ENCODE measurements around the gene ACVR1B. TPM values are rescaled to one million over a fixed set of nuclear protein-coding genes. Genes with fewer than 3 reads are reported as not detected.

Gene ACVR1B
- total and polyA plus RNA-seq, 5 donors from 2014 or later = 0.47 to 6.5 (median 1.2) TPM

DNA sequence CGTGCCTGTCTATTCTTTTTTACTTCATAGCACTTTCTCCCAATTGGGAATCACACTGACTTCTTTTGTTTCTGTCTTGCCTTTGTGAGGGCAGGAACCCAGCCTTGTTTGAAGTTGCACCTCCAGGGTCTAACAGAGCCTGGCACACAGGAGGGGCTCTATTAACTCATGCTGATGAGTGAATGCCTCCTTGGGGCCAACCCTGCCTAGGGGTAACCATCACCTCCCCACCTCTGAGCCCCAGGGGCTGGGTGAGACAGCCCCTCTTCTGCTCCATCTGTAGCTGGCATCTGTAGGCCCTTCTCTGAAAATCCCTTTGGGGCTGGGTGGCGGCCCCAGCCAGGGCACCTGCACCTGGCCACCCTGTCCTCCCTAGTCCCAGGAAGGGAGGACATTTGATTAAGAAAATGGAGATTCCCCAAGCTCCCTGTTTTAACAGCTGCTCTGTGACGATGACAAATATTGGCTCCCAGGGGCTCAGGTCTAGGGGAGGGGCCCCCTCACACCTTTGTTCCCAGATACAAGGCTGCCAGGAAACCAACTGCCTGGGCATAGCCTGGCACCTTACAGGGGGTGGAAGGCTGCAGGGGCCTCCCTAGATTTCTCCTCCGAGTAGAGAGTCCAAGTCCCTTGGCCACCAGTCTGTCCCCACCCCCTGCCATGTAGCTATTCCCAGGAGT, 67.1 kb downstream of the ACVR1B start:
- Mint-ChIP-seq H3K4me1 (peaks cover 0 to 19% (median 6%) of the 10 kb centered on the region in 4 donors), H3K27ac (no peak overlapping the region), H3K9me3 (no peaks in the 10 kb centered on the region), H3K27me3 (peaks cover 10% of the 10 kb centered on the region), H3K4me3 (peak overlapping the region in 2 of 4 donors; percentile 21 to 51), H3K36me3 (peaks cover 5% of the 10 kb centered on the region)
- no peak for ATAC-seq (ENCODE audit: low read depth in 2 of 2)
- H3K4me3 ChIP-seq (ENCODE audit: low read depth, low read length) = no peak overlapping the region
- no peaks in the 10 kb centered on the region for H3K36me3 ChIP-seq (ENCODE audit: control insufficient read depth, insufficient read depth, low read length)
- no peak overlapping the region for H3K27ac ChIP-seq (ENCODE audit: insufficient read depth, low read length, poor library complexity, severe bottlenecking)
- H3K9me3 ChIP-seq (ENCODE audit: control insufficient read depth in 2 of 2, low read length in 2 of 2) = no peaks in the 10 kb centered on the region
- DNase-seq = no peak
- no peaks in the 10 kb centered on the region for H3K27me3 ChIP-seq (ENCODE audit: control insufficient read depth, insufficient read depth, low read length)
- peaks cover 11% of the 10 kb centered on the region for H3K4me1 ChIP-seq (ENCODE audit: control insufficient read depth, insufficient read depth, low read length, poor library complexity, severe bottlenecking)

DNA sequence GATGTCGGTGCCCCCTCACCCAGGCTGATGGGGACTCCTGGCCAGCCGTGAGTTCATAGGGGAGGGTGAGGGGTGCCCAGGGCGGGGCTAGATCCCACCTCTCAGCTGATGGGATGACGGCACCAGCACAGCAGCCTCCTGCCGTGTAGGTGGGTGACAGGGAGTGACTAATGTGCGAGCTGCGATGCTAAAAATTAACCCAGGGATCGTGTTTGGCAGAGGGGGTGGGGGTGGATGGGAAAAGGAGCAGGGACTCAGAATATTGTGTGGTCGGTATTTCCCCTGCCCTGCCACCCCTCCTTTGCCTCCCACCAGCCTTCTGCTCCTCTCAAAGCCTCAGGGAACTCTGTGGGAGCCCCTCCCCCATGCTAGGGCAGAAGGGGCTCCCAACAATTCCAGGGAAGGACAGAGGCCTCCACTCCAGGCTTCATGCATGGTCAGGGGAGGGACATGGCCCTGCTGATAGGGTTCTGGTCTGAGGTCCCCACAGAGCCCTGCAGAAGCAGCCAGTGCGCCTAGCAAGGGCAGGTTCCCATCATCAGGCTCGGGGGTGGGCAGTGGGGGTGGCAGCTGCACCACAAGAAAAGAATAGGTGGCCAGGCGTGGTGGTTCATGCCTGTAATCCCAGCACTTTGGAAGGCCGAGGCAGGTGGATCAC, 67.7 kb downstream of the ACVR1B start:
- Histone ChIP-seq H3K27ac (ENCODE audit: insufficient read depth, low read length, poor library complexity, severe bottlenecking) (no peak overlapping the region), H3K4me3 (ENCODE audit: low read depth, low read length) (no peak overlapping the region), H3K27me3 (ENCODE audit: control insufficient read depth, insufficient read depth, low read length) (no peaks in the 10 kb centered on the region), H3K36me3 (ENCODE audit: control insufficient read depth, insufficient read depth, low read length) (no peaks in the 10 kb centered on the region), H3K4me1 (ENCODE audit: control insufficient read depth, insufficient read depth, low read length, poor library complexity, severe bottlenecking) (peaks cover 18% of the 10 kb centered on the region), H3K9me3 (ENCODE audit: control insufficient read depth in 2 of 2, low read length in 2 of 2) (no peaks in the 10 kb centered on the region)
- Mint-ChIP-seq H3K27ac (no peak overlapping the region), H3K9me3 (no peaks in the 10 kb centered on the region), H3K4me3 (no peak overlapping the region), H3K27me3 (peaks cover 10% of the 10 kb centered on the region), H3K36me3 (no peaks in the 10 kb centered on the region), H3K4me1 (peaks cover 0 to 25% (median 9%) of the 10 kb centered on the region in 4 donors)
- no peak for DNase-seq
- no peak for ATAC-seq (ENCODE audit: low read depth in 2 of 2)

DNA sequence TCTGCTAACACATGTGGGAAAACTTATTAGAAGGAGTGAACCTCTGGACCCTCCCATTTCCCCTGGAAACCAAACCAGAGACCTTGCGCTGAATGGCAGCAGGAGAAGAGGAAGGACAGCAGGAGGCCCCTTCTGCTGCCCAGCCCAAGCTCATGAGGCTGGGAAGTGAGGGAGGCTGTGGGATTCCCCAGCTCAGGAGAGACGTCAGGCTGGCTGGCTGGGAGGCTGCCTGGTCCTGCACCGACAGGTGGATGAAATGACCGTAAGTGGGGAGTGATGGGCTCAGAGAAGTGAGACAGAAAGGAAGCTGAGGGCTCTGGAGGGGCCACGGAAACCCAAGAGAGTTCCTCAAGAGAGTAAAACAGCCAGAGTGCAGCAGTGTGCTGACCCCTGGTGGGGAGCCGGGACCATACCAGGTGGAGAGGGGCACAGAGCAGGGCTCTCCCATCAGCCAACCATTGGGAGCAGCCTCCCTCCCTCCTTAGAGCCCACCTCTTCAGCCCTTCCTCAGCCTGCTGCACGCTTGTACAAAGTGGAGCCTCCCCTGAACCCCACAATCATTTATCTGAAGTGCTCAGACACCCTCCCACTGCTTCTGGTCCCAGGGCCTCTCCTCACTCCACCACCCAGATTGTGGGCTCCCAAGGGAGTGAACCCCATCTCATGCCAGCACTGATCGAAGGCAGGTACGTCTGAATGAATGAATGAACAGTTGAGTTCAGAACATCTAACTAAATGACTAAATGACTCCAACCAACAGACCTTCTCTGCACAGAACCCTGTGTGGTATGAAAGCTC, 69.2 kb downstream of the ACVR1B start:
- DNase-seq = peak; percentile 28 to 63 (median 61)
- peak; percentile 44 to 45 for ATAC-seq (ENCODE audit: low read depth in 2 of 2)
- no peak overlapping the region for H3K4me3 ChIP-seq (ENCODE audit: low read depth, low read length)
- no peaks in the 10 kb centered on the region for H3K9me3 Mint-ChIP-seq
- no peaks in the 10 kb centered on the region for H3K36me3 Mint-ChIP-seq
- H3K4me1 Mint-ChIP-seq = peaks cover 7 to 40% (median 20%) of the 10 kb centered on the region in 4 donors
- no peak overlapping the region for H3K27ac Mint-ChIP-seq
- no peaks in the 10 kb centered on the region for H3K9me3 ChIP-seq (ENCODE audit: control insufficient read depth in 2 of 2, low read length in 2 of 2)
- H3K27me3 Mint-ChIP-seq = peaks cover 15% of the 10 kb centered on the region
- H3K36me3 ChIP-seq (ENCODE audit: control insufficient read depth, insufficient read depth, low read length) = no peaks in the 10 kb centered on the region
- H3K27me3 ChIP-seq (ENCODE audit: control insufficient read depth, insufficient read depth, low read length) = no peaks in the 10 kb centered on the region
- peaks cover 32% of the 10 kb centered on the region for H3K4me1 ChIP-seq (ENCODE audit: control insufficient read depth, insufficient read depth, low read length, poor library complexity, severe bottlenecking)
- no peak overlapping the region for H3K27ac ChIP-seq (ENCODE audit: insufficient read depth, low read length, poor library complexity, severe bottlenecking)
- H3K4me3 Mint-ChIP-seq = peak overlapping the region in 3 of 4 donors; percentile 31 to 61 (median 52)

DNA sequence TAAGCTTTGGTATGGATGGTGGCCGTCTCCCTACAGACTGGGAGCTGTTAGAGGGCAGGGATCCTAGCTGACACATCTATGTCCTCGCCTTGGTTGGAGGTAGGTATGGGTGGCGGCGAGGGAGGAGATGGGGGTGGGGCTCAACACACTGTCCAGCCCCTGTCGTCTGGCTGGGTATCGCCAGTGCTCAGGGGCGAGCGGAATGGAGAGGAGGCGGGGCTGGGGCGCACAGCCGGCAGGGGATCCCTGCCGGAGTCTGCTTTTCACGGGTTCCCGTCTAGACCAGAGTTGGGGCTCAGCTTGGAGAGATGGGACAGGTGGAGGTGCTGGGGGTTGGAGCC, 71.3 kb downstream of the ACVR1B start:
- Mint-ChIP-seq H3K27ac (peak overlapping the region in 1 of 3 donors; percentile 32), H3K36me3 (no peaks in the 10 kb centered on the region), H3K27me3 (peaks cover 16% of the 10 kb centered on the region), H3K4me1 (peaks cover 10 to 49% (median 21%) of the 10 kb centered on the region in 4 donors), H3K9me3 (no peaks in the 10 kb centered on the region), H3K4me3 (peak overlapping the region; percentile 86 to 89 (median 88))
- Histone ChIP-seq H3K27me3 (ENCODE audit: control insufficient read depth, insufficient read depth, low read length) (no peaks in the 10 kb centered on the region), H3K27ac (ENCODE audit: insufficient read depth, low read length, poor library complexity, severe bottlenecking) (peak overlapping the region; percentile 57), H3K9me3 (ENCODE audit: control insufficient read depth in 2 of 2, low read length in 2 of 2) (no peaks in the 10 kb centered on the region), H3K36me3 (ENCODE audit: control insufficient read depth, insufficient read depth, low read length) (no peaks in the 10 kb centered on the region), H3K4me1 (ENCODE audit: control insufficient read depth, insufficient read depth, low read length, poor library complexity, severe bottlenecking) (peaks cover 35% of the 10 kb centered on the region), H3K4me3 (ENCODE audit: low read depth, low read length) (no peak overlapping the region)
- DNase-seq (no peak), ATAC-seq (ENCODE audit: low read depth in 2 of 2) (no peak)

DNA sequence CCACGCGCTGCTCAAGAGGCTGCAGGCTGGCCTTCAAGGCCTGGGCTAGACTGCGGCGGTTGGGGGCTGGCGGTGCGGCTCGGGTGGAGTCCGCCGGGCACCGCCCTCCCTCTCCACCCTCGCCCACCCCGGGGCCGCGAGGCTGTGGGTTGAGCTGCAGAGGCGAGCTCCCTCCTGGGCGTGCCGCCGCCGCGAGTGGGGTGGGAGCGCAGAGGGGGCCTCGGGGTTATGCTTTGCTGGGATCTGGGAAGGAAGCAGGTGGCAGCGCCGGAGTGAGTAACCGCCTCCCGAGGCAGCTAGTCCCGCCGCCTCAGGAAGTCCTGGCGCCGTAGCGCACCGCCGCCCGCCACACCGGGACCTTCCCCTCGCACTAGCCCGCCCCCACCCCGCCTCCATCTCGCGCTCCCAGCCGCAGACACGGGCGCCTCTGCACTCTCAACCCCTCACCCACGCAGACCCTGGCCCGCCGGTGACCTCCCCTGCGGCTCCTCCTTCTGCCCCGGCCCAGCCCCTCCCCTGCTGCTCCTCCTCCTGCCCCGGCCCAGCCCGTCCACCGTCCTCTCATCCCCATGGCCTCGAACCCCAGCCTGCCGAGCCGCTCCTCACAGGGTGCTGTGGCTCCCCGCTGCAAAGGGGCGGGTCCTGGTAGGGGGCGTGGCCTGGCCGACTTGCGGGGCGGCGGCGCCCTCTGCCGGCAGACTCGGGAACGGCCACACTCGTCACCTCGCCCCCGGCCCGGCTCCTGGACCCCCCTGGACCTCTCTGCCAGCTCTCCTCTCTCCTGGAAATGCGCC, 71.9 kb downstream of the ACVR1B start:
- H3K36me3 ChIP-seq (ENCODE audit: control insufficient read depth, insufficient read depth, low read length) = no peaks in the 10 kb centered on the region
- no peaks in the 10 kb centered on the region for H3K27me3 ChIP-seq (ENCODE audit: control insufficient read depth, insufficient read depth, low read length)
- peaks cover 10 to 49% (median 21%) of the 10 kb centered on the region in 4 donors for H3K4me1 Mint-ChIP-seq
- no peaks in the 10 kb centered on the region for H3K36me3 Mint-ChIP-seq
- H3K27ac ChIP-seq (ENCODE audit: insufficient read depth, low read length, poor library complexity, severe bottlenecking) = peak overlapping the region; percentile 57
- peak; percentile 67 to 69 for ATAC-seq (ENCODE audit: low read depth in 2 of 2)
- H3K9me3 ChIP-seq (ENCODE audit: control insufficient read depth in 2 of 2, low read length in 2 of 2) = no peaks in the 10 kb centered on the region
- peak; percentile 82 to 87 (median 86) for DNase-seq
- H3K4me3 Mint-ChIP-seq = peak overlapping the region; percentile 86 to 96 (median 92)
- peaks cover 16% of the 10 kb centered on the region for H3K27me3 Mint-ChIP-seq
- peaks cover 35% of the 10 kb centered on the region for H3K4me1 ChIP-seq (ENCODE audit: control insufficient read depth, insufficient read depth, low read length, poor library complexity, severe bottlenecking)
- no peaks in the 10 kb centered on the region for H3K9me3 Mint-ChIP-seq
- H3K27ac Mint-ChIP-seq = peak overlapping the region; percentile 74 to 88 (median 85)
- H3K4me3 ChIP-seq (ENCODE audit: low read depth, low read length) = peak overlapping the region; percentile 30

DNA sequence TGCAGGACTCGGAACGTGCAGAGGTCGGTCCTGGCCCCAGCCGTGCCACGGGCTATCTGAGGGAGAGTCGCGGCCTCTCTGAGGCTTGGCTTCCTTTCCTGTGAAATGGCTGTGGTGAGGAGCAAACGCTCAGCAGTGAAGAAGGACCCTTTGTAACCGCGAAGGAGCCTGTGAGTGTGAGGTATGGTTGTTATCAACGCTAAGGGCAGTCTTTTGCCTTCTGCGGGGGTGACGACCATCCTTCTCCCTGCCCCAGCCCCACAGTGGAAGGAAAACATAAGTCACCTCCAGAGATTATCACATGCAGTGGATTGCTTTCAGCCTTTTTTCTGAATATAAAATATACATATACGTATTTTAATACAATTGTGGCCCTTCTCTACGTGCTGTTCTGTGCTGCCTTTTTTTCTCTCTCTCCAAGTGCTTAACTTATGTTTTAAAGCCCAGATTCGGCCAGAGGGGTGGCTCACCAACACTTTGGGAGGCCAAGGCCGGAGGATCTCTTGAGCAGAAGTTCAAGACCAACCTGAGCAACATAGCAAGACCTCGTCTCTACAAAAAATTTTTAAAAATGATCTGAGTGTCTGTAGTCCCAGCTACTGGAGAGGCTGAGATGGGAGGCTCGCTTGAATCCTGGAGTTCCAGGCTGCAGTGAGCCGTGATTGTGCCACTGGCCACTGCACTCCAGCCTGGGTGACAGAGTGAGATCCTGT, 72.6 kb downstream of the ACVR1B start:
- Histone ChIP-seq H3K4me3 (ENCODE audit: low read depth, low read length) (peak overlapping the region; percentile 30), H3K27me3 (ENCODE audit: control insufficient read depth, insufficient read depth, low read length) (no peaks in the 10 kb centered on the region), H3K27ac (ENCODE audit: insufficient read depth, low read length, poor library complexity, severe bottlenecking) (peak overlapping the region; percentile 57), H3K36me3 (ENCODE audit: control insufficient read depth, insufficient read depth, low read length) (no peaks in the 10 kb centered on the region), H3K4me1 (ENCODE audit: control insufficient read depth, insufficient read depth, low read length, poor library complexity, severe bottlenecking) (peaks cover 35% of the 10 kb centered on the region), H3K9me3 (ENCODE audit: control insufficient read depth in 2 of 2, low read length in 2 of 2) (no peaks in the 10 kb centered on the region)
- peaks cover 10 to 49% (median 21%) of the 10 kb centered on the region in 4 donors for H3K4me1 Mint-ChIP-seq
- H3K36me3 Mint-ChIP-seq = no peaks in the 10 kb centered on the region
- peaks cover 16% of the 10 kb centered on the region for H3K27me3 Mint-ChIP-seq
- peak overlapping the region; percentile 78 to 96 (median 92) for H3K4me3 Mint-ChIP-seq
- H3K9me3 Mint-ChIP-seq = no peaks in the 10 kb centered on the region
- DNase-seq = no peak
- H3K27ac Mint-ChIP-seq = peak overlapping the region; percentile 88 to 94 (median 88)
- ATAC-seq (ENCODE audit: low read depth in 2 of 2) = no peak

Measured in CD4-positive, CD25-positive, alpha-beta regulatory T cell (primary cell).